HCT116 (cell line): ENCODE data around the gene KIAA1671.

Experiments used
- CTCF ChIP-seq, 3 experiments: fragments of 200-600 bp in 1 of 3; sonication (generic) in 1 of 3; IDR thresholded peaks in 2 of 3; conservative IDR thresholded peaks in 1 of 3; 2 replicates each; pipeline ENCODE4 v1.5.1; 2012 to 2017; ENCODE audit warnings: low read depth in 2 of 3, low read length in 2 of 3, antibody characterized with exemption in 1 of 3, borderline replicate concordance in 1 of 3, control low read depth in 1 of 3, mild to moderate bottlenecking in 1 of 3, mixed read lengths in 1 of 3, mixed run types in 1 of 3, moderate library complexity in 1 of 3; ENCODE audit not compliant: insufficient read depth in 1 of 3
- EGR1 ChIP-seq: IDR thresholded peaks from 2 replicates; pipeline ENCODE4 v1.6.1; 2012; ENCODE audit warnings: low read depth

- TF ChIP-seq CTCF (IDR thresholded peaks at IDR 0.05 in 2 of 3, conservative IDR thresholded peaks at IDR 0.05 in 1 of 3; ENCODE audit: borderline replicate concordance in 1 of 3, insufficient read depth in 1 of 3, low read depth in 2 of 3, low read length in 2 of 3) (no peak), EGR1 (no peak)
These were observed 98.0 kb downstream of the KIAA1671 start for GRCh38 chr22:25050566-25050965.
